ENCODE results near the gene SEMA5B. TPM values are rescaled to one million over a fixed set of nuclear protein-coding genes. Genes with fewer than 3 reads are reported as not detected.

The SEMA5B gene
- total RNA-seq, 1 donor from 2014 or later, result not detected

DNA sequence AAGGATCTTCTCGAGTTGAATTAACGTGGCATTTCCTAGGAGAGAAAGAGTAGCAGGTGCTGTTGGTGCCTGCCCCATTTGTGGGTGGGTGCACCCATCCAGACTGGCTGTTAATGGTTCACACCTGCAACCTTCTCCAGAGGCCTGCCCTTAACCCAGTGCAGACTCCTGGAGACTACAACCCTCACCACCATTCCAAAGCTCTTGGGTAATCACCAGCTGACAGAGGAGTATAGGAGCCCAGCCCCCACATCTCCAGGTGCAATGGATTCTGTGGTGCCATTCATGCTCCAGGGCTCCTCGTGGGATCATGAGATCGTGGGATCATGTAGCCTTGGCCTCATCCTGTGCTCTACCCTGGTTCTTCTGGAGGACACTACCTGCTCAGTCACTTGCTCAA, 60.2 kb downstream of the SEMA5B start:
- no peak overlapping the region for H3K27ac Mint-ChIP-seq
- peaks cover 20% of the 10 kb centered on the region for H3K27me3 Mint-ChIP-seq (ENCODE audit: low read depth)
- H3K4me1 Mint-ChIP-seq (ENCODE audit: low read depth), result no peaks in the 10 kb centered on the region
- intact Hi-C loops (cut with micrococcal nuclease), result no loop called here
- H3K9me3 Mint-ChIP-seq, result no peaks in the 10 kb centered on the region
- no peak overlapping the region for H3K4me3 Mint-ChIP-seq (ENCODE audit: low read depth)
- H3K36me3 Mint-ChIP-seq (ENCODE audit: low read depth), result no peaks in the 10 kb centered on the region
- DNase-seq (ENCODE audit: low spot score), result no peak

DNA sequence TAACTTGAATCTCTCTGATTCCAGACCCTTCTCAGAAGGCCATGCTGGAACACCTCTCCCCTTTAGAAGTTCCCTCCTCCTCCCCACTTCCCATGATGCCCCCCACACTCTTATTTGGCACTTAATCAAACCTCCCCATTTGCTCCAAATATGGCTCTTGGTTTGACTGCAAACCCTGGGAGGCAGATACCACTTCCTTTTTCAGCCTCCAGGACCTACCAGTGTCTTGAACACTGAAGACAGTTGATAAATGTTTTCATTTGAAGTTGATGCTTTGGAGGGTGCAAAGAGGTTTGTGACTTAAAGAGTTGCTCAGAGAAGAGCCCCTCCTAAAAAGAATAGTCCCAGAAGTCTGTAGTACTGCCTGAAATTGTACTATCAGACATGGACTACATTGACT, 61.5 kb downstream of the SEMA5B start:
- Mint-ChIP-seq H3K36me3 (ENCODE audit: low read depth) (no peaks in the 10 kb centered on the region), H3K27me3 (ENCODE audit: low read depth) (peaks cover 20% of the 10 kb centered on the region), H3K9me3 (no peaks in the 10 kb centered on the region), H3K27ac (no peak overlapping the region), H3K4me1 (ENCODE audit: low read depth) (no peaks in the 10 kb centered on the region), H3K4me3 (ENCODE audit: low read depth) (no peak overlapping the region)
- intact Hi-C loops (cut with micrococcal nuclease), result no loop called here
- DNase-seq (ENCODE audit: low spot score), result no peak

DNA sequence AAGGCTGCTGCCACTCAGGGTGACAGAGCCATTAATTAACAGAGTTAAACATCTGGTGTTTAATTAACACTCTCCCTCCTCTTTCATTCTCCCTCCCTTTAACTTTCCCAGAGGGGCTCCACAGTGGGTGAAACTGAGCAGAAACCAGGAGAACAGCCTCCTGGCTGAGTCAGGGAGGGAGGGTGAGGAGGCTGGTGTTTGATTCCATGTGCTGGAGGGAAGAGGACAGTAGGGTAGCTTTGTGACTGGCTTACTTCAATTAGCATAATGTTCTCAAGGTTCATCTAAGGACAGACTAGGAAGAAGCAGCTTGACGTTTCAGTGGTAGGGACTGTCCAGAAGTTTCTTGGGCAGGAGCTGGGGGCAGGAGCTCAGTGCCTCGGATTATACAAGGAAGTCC, 62.8 kb downstream of the SEMA5B start:
- Mint-ChIP-seq H3K27ac (no peak overlapping the region), H3K4me3 (ENCODE audit: low read depth) (no peak overlapping the region), H3K9me3 (no peaks in the 10 kb centered on the region), H3K36me3 (ENCODE audit: low read depth) (no peaks in the 10 kb centered on the region), H3K4me1 (ENCODE audit: low read depth) (no peaks in the 10 kb centered on the region), H3K27me3 (ENCODE audit: low read depth) (peaks cover 21% of the 10 kb centered on the region)
- DNase-seq (ENCODE audit: low spot score), result no peak
- intact Hi-C loops (cut with micrococcal nuclease), result no loop called here

DNA sequence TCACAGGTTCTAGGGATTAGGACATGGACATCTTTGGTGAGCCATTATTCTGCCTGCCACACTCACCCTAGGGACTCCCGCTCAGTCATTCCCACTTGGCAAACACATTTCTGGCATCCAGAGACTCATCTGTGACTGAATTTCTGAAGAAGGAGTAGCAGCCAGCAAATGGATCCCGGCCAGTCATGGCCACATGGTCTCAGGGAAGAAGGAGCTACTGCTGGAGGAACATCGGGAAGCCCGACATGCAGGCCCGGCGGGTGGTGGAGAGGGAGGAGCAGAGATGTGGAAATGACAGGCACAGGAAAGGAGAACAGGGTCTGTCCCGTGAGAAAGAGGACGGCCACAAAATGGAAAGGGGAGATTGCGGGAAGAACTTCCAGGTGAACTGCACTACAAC, 65.4 kb downstream of the SEMA5B start:
- no peak overlapping the region for H3K4me3 Mint-ChIP-seq (ENCODE audit: low read depth)
- no peak for DNase-seq (ENCODE audit: low spot score)
- H3K4me1 Mint-ChIP-seq (ENCODE audit: low read depth), result no peaks in the 10 kb centered on the region
- peaks cover 27% of the 10 kb centered on the region for H3K27me3 Mint-ChIP-seq (ENCODE audit: low read depth)
- no peak overlapping the region for H3K27ac Mint-ChIP-seq
- H3K36me3 Mint-ChIP-seq (ENCODE audit: low read depth), result no peaks in the 10 kb centered on the region
- no peaks in the 10 kb centered on the region for H3K9me3 Mint-ChIP-seq
- intact Hi-C loops (cut with micrococcal nuclease), result no loop called here

DNA sequence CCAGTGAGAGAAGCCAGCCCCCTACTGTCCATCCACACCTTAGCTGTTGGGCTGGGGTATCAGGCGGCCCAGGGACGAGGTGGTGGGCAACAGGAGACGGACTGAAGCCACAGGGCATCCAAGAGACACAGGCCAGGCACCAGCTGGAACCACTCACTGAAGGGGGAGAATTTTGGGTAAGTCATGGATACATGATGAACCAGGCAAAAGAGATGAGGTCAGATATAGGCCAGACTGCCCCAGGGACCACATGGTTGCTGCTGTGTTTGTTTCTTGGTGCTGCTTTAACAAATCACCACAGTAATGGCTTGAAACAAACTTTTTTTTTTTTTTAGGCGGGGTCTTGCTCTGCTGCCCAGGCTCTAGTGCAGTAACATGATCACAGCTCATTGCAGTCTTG, 66.4 kb downstream of the SEMA5B start:
- DNase-seq (ENCODE audit: low spot score), result no peak
- H3K4me3 Mint-ChIP-seq (ENCODE audit: low read depth), result no peak overlapping the region
- H3K9me3 Mint-ChIP-seq, result no peaks in the 10 kb centered on the region
- peaks cover 27% of the 10 kb centered on the region for H3K27me3 Mint-ChIP-seq (ENCODE audit: low read depth)
- H3K4me1 Mint-ChIP-seq (ENCODE audit: low read depth), result no peaks in the 10 kb centered on the region
- H3K27ac Mint-ChIP-seq, result no peak overlapping the region
- intact Hi-C loops (cut with micrococcal nuclease), result no loop called here
- no peaks in the 10 kb centered on the region for H3K36me3 Mint-ChIP-seq (ENCODE audit: low read depth)

DNA sequence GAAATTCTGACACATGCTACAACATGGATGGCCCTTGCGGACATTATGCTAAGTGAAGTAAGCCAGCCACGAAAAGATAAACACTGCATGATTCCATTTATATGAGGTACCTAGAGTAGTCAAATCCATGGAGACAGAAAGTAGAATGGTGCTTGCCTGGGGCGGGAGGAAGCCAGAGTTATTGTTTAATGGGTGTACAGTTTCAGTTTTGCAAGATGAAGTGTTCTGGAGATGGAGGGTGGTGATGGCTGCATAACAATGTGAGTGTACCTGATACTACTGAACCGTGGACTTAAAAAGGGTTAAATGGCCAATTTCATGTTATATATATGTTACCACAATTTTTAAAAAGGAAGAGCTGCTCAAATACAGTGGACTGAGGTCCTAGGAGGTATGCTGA, 66.9 kb downstream of the SEMA5B start:
- Mint-ChIP-seq H3K9me3 (no peaks in the 10 kb centered on the region), H3K4me1 (ENCODE audit: low read depth) (no peaks in the 10 kb centered on the region), H3K27ac (no peak overlapping the region), H3K4me3 (ENCODE audit: low read depth) (no peak overlapping the region), H3K27me3 (ENCODE audit: low read depth) (peaks cover 27% of the 10 kb centered on the region), H3K36me3 (ENCODE audit: low read depth) (no peaks in the 10 kb centered on the region)
- no peak for DNase-seq (ENCODE audit: low spot score)
- intact Hi-C loops (cut with micrococcal nuclease), result no loop called here

DNA sequence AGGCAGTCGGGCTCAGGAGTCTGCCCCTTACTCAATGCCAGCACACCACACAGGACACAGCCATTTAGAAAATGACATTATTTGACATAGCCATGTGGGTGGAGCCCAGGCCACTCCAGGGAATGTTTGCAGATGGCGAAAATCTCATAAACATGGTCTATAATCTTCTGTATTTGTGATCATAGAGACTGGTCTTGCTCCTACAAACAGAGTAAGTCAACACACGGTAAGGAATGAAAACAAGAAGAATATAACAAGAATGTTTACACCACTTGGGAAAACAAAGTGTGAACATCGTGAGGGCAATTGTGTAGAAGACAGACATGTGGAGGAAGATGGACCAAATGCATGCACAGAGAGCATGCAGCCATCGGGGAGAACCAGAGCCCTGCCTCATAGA, 68.2 kb downstream of the SEMA5B start:
- H3K4me3 Mint-ChIP-seq (ENCODE audit: low read depth), result no peak overlapping the region
- peaks cover 19% of the 10 kb centered on the region for H3K27me3 Mint-ChIP-seq (ENCODE audit: low read depth)
- no peaks in the 10 kb centered on the region for H3K9me3 Mint-ChIP-seq
- no peak overlapping the region for H3K27ac Mint-ChIP-seq
- no peaks in the 10 kb centered on the region for H3K36me3 Mint-ChIP-seq (ENCODE audit: low read depth)
- intact Hi-C loops (cut with micrococcal nuclease), result no loop called here
- no peak for DNase-seq (ENCODE audit: low spot score)
- no peaks in the 10 kb centered on the region for H3K4me1 Mint-ChIP-seq (ENCODE audit: low read depth)

GRCh38 chr3:122957707-122958689, 69.6 kb downstream of the SEMA5B start:
- intact Hi-C loops (cut with micrococcal nuclease), result no loop called here
- Mint-ChIP-seq H3K27me3 (ENCODE audit: low read depth) (peaks cover 14% of the 10 kb centered on the region), H3K27ac (no peak overlapping the region)

DNA sequence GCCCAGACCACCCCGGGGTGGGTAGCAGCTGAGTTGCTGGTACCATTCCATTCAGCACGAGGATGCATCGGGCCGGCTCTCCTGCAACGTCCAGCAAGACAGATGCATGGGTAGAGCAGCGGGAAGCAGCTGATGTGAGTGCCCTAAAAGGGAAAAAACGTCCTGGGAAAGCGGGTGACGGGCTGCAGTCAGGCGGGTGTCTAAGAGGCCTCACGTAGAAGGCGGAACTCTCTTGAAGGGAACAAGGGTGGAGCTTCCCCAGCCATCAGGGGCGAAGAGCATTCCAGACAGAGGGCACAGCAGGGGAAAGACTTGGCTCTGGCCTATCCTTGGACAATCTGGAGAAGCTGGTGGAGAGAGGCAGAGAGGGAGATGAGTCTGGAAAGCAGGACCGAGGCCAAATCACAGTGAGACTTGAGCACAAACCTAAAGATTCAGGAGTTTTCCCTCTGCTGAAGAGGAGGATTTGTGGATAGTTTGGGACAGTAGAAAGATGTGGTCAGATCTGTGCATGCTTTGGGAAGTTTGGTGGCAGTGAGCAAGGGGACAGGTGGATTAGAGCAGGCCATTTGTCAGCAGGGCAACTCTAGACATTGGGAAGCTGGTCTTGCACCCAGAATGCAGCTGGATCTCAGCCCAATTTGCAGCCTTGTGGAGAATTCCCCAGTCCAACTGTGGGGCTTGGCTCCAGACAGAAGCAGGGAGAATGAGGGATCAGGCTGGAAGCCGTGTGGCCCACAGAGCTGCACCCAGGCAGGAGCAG, 70.7 kb downstream of the SEMA5B start:
- intact Hi-C loops (cut with micrococcal nuclease), result no loop called here
- Mint-ChIP-seq H3K27ac (no peak overlapping the region), H3K9me3 (no peaks in the 10 kb centered on the region), H3K27me3 (ENCODE audit: low read depth) (peaks cover 11% of the 10 kb centered on the region), H3K36me3 (ENCODE audit: low read depth) (no peaks in the 10 kb centered on the region), H3K4me3 (ENCODE audit: low read depth) (no peak overlapping the region), H3K4me1 (ENCODE audit: low read depth) (no peaks in the 10 kb centered on the region)
- no peak for DNase-seq (ENCODE audit: low spot score)

More at GRCh38 chr3:122957707-122958689, 69.6 kb downstream of the SEMA5B start:
- H3K4me1 Mint-ChIP-seq (ENCODE audit: low read depth), result no peaks in the 10 kb centered on the region
- DNase-seq (ENCODE audit: low spot score), result no peak
- H3K9me3 Mint-ChIP-seq, result no peaks in the 10 kb centered on the region
- H3K4me3 Mint-ChIP-seq (ENCODE audit: low read depth), result no peak overlapping the region
- no peaks in the 10 kb centered on the region for H3K36me3 Mint-ChIP-seq (ENCODE audit: low read depth)

DNA sequence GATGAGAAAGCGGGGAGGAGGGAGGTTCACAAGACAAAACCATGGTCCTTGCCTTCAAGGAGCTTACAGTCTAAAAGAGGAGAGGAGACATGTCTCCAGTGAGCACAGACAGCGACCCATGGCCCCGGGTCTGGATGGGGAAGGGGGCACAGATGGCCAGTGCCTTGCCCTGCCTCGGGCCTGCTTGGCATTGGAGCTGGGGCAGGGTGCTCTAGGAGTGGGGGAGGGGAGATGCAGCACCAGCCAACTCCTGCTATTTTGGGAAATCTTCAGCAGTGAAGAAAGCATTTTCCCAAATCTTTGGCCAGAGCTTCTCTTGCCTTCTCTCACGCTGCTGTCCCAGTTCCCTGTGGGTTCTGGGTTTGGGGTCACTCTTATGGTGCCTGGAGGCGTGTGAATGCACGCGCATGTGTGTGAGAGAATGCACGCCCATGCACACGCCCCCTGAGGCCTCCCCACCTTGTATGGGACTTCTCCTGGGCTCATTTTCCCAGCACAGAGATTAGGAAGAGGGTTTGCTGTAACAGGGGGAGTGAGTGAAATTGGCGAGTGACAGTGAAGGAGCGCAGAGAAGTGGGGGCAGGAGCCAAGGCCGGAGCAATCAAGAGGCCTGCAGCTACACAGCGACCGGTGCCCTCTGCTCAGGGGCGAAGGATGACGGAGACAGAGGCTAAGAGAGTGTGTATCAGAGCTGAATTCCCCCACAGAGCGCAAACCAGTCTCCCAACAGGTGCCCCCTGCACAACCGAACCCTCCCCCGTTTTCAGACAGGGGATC, 71.5 kb downstream of the SEMA5B start:
- Mint-ChIP-seq H3K4me1 (ENCODE audit: low read depth) (no peaks in the 10 kb centered on the region), H3K36me3 (ENCODE audit: low read depth) (no peaks in the 10 kb centered on the region), H3K4me3 (ENCODE audit: low read depth) (no peak overlapping the region), H3K9me3 (no peaks in the 10 kb centered on the region), H3K27ac (no peak overlapping the region), H3K27me3 (ENCODE audit: low read depth) (peaks cover 11% of the 10 kb centered on the region)
- intact Hi-C loops (cut with micrococcal nuclease), result no loop called here
- DNase-seq (ENCODE audit: low spot score), result no peak

DNA sequence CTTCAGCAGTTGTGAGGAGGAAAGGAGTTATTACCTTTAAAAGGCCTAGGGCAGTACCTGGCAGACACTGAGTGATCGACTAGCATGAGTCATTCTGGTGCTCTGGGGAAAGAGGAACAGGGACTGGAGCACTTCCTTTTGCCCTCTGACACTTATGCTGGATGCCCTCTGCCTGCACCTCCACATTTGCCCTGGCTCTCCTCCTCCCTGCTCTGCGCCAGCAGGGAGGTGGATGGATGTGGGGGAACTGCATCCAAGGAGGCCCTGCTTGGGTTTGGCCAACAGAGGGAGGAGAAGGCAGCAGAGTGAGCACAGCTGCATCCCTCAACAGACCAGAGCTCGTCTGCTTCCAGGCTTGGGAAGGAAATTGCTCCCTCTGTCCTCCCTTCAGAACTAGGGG, 75.0 kb downstream of the SEMA5B start:
- no peak for DNase-seq (ENCODE audit: low spot score)
- intact Hi-C loops (cut with micrococcal nuclease), result no loop called here
- no peak overlapping the region for H3K4me3 Mint-ChIP-seq (ENCODE audit: low read depth)
- no peaks in the 10 kb centered on the region for H3K36me3 Mint-ChIP-seq (ENCODE audit: low read depth)
- peaks cover 4% of the 10 kb centered on the region for H3K27me3 Mint-ChIP-seq (ENCODE audit: low read depth)
- H3K4me1 Mint-ChIP-seq (ENCODE audit: low read depth), result no peaks in the 10 kb centered on the region
- H3K9me3 Mint-ChIP-seq, result no peaks in the 10 kb centered on the region
- H3K27ac Mint-ChIP-seq, result no peak overlapping the region

DNA sequence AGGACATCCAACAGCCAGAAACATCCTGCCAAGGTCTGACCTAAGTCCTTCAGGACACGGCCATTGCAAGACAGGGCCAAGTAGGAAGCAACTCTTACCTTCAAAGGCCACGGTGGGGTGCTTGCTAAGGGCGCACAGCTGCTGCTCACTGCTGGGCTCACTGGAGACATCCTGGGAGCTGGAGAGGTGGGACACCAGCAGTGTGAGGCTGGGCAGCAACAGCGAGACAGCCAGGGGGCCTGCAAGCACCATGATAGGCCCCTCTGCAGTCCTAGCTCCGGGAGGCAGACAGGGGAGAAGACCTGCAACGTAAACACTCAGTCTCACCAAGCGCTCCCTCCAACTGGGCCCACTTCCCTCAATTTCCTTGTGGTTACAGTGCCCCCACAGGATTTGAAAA, 79.2 kb downstream of the SEMA5B start:
- H3K27me3 Mint-ChIP-seq (ENCODE audit: low read depth), result peaks cover 14% of the 10 kb centered on the region
- DNase-seq (ENCODE audit: low spot score), result no peak
- H3K4me3 Mint-ChIP-seq (ENCODE audit: low read depth), result no peak overlapping the region
- intact Hi-C loops (cut with micrococcal nuclease), result loop anchor here (10.0 kb wide), 1 partner anchor 306 kb away; no protein-coding TSS in a partner anchor
- no peak overlapping the region for H3K27ac Mint-ChIP-seq
- H3K4me1 Mint-ChIP-seq (ENCODE audit: low read depth), result no peaks in the 10 kb centered on the region
- H3K36me3 Mint-ChIP-seq (ENCODE audit: low read depth), result no peaks in the 10 kb centered on the region
- H3K9me3 Mint-ChIP-seq, result no peaks in the 10 kb centered on the region
